ENCODE results near the gene CARD18. TPM values are rescaled to one million over a fixed set of nuclear protein-coding genes. Genes with fewer than 3 reads are reported as not detected.
A peak's percentile ranks its signal among the peaks of the same experiment; 100 is the strongest.

CARD18 gene
- total RNA-seq, 1 donor from 2014 or later = not detected

DNA sequence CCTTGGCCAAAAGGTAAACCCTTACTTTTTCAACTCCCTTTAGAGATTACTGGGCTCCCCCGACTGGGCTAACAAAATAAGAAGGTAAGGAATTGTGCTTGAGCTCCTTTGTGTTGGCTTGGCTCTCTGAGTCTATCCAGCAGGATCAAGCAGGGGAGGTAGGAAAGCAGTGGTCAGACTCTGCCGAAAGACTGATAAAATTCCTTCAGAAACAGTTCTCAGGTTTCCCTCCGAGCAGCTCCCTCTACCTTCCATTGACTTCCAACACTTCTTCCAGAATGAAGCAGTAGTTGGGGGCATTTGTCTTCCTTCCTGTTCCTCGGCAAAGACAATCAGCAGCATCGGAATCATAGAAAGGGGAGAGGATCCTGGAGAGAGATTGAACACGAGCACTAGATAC is 16.1 kb upstream of the CARD18 start:
- no peaks in the 10 kb centered on the region for H3K27me3 ChIP-seq
- Mint-ChIP-seq H3K4me3 (no peak overlapping the region), H3K4me1 (peaks cover 6% of the 10 kb centered on the region), H3K27ac (no peak overlapping the region), H3K9me3 (peaks cover 6% of the 10 kb centered on the region), H3K36me3 (no peaks in the 10 kb centered on the region), H3K27me3 (ENCODE audit: insufficient read depth, low read depth) (no peaks in the 10 kb centered on the region)
- H3K4me1 ChIP-seq = no peaks in the 10 kb centered on the region
- H3F3A ChIP-seq (ENCODE audit: low read depth) = no peaks in the 10 kb centered on the region
- H4K20me1 ChIP-seq (ENCODE audit: low read depth) = no peaks in the 10 kb centered on the region
- H3K9me3 ChIP-seq (ENCODE audit: low read depth) = no peaks in the 10 kb centered on the region
- no peak overlapping the region for H2AFZ ChIP-seq (replicated peaks)
- TF ChIP-seq, protein P1, sequence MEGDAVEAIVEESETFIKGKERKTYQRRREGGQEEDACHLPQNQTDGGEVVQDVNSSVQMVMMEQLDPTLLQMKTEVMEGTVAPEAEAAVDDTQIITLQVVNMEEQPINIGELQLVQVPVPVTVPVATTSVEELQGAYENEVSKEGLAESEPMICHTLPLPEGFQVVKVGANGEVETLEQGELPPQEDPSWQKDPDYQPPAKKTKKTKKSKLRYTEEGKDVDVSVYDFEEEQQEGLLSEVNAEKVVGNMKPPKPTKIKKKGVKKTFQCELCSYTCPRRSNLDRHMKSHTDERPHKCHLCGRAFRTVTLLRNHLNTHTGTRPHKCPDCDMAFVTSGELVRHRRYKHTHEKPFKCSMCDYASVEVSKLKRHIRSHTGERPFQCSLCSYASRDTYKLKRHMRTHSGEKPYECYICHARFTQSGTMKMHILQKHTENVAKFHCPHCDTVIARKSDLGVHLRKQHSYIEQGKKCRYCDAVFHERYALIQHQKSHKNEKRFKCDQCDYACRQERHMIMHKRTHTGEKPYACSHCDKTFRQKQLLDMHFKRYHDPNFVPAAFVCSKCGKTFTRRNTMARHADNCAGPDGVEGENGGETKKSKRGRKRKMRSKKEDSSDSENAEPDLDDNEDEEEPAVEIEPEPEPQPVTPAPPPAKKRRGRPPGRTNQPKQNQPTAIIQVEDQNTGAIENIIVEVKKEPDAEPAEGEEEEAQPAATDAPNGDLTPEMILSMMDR (IDR thresholded peaks at IDR 0.05) = no peak
- no peak for TF ChIP-seq EZH2 (IDR thresholded peaks at IDR 0.05)
- no peak for TF ChIP-seq EZH2phosphoT487 (IDR thresholded peaks at IDR 0.05)
- DNase-seq (ENCODE audit: low spot score) = peak; percentile 12
- no peaks in the 10 kb centered on the region for H3K79me2 ChIP-seq (ENCODE audit: low read depth)
- H3K36me3 ChIP-seq = no peaks in the 10 kb centered on the region
- H3K4me3 ChIP-seq = no peak overlapping the region
- peak overlapping the region; percentile 37 for H3K27ac ChIP-seq
- H3K9ac ChIP-seq = no peak overlapping the region
- H3K4me2 ChIP-seq = no peak overlapping the region

DNA sequence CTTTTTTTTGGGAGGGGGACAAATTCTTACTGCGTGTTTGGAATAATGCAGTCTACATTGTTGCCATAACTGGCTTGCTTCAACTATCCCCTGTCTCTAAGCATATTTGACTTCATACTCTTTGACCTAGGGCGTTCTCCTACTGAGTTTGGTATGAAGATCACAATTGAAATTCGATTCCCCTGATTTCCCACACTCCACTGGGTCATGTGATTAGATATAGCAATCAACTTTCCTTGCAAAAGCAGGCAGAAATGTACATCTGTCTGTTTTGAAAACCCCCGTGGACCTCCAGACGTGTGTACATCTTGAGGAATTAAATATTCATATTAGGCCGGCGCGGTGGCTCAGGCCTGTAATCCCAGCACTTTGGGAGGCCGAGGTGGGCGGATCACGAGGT is 13.8 kb upstream of the CARD18 start:
- no peak overlapping the region for H3K4me2 ChIP-seq
- H3K4me3 ChIP-seq = no peak overlapping the region
- Mint-ChIP-seq H3K4me3 (no peak overlapping the region), H3K27me3 (ENCODE audit: insufficient read depth, low read depth) (no peaks in the 10 kb centered on the region), H3K4me1 (peaks cover 6% of the 10 kb centered on the region), H3K36me3 (no peaks in the 10 kb centered on the region), H3K9me3 (peaks cover 6% of the 10 kb centered on the region), H3K27ac (no peak overlapping the region)
- H3K79me2 ChIP-seq (ENCODE audit: low read depth) = no peaks in the 10 kb centered on the region
- H3K27me3 ChIP-seq = no peaks in the 10 kb centered on the region
- no peak overlapping the region for H3K27ac ChIP-seq
- no peak overlapping the region for H3K9ac ChIP-seq
- no peak overlapping the region for H2AFZ ChIP-seq (replicated peaks)
- no peaks in the 10 kb centered on the region for H3K4me1 ChIP-seq
- no peak for TF ChIP-seq EZH2phosphoT487 (IDR thresholded peaks at IDR 0.05)
- H4K20me1 ChIP-seq (ENCODE audit: low read depth) = no peaks in the 10 kb centered on the region
- H3F3A ChIP-seq (ENCODE audit: low read depth) = no peaks in the 10 kb centered on the region
- DNase-seq (ENCODE audit: low spot score) = no peak
- no peaks in the 10 kb centered on the region for H3K9me3 ChIP-seq (ENCODE audit: low read depth)
- no peaks in the 10 kb centered on the region for H3K36me3 ChIP-seq

DNA sequence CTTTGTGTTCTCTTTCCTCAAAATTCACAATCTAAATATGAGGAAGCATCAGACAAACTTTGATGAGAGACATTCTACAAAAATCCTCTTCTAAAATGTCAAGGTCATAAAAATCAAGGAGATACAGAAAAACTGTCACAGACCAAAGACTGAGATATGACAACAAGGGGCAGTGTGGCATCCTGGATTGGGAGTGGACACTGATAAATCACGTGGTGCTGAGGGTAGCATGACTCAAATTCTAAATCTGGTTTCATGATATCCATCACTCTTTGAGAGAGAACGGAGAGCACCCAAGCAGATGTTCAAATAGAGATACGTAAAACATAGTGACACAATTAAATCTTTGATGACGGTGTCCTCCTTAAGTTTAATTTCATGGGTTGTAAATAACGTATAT is 13.0 kb upstream of the CARD18 start:
- H3K4me2 ChIP-seq = no peak overlapping the region
- H3K4me1 ChIP-seq = no peaks in the 10 kb centered on the region
- no peaks in the 10 kb centered on the region for H3K9me3 ChIP-seq (ENCODE audit: low read depth)
- no peak overlapping the region for H3K27ac ChIP-seq
- H3K4me3 ChIP-seq = no peak overlapping the region
- H3K4me3 Mint-ChIP-seq = no peak overlapping the region
- no peak overlapping the region for H3K27ac Mint-ChIP-seq
- no peaks in the 10 kb centered on the region for H4K20me1 ChIP-seq (ENCODE audit: low read depth)
- TF ChIP-seq EZH2 (IDR thresholded peaks at IDR 0.05) = no peak
- TF ChIP-seq, protein P1 (IDR thresholded peaks at IDR 0.05) = no peak
- TF ChIP-seq EZH2phosphoT487 (IDR thresholded peaks at IDR 0.05) = no peak
- no peaks in the 10 kb centered on the region for H3K27me3 Mint-ChIP-seq (ENCODE audit: insufficient read depth, low read depth)
- no peaks in the 10 kb centered on the region for H3K79me2 ChIP-seq (ENCODE audit: low read depth)
- peaks cover 6% of the 10 kb centered on the region for H3K9me3 Mint-ChIP-seq
- no peaks in the 10 kb centered on the region for H3K36me3 ChIP-seq
- DNase-seq (ENCODE audit: low spot score) = no peak
- no peaks in the 10 kb centered on the region for H3F3A ChIP-seq (ENCODE audit: low read depth)
- no peak overlapping the region for H2AFZ ChIP-seq (replicated peaks)
- H3K27me3 ChIP-seq = no peaks in the 10 kb centered on the region
- no peak overlapping the region for H3K9ac ChIP-seq
- peaks cover 6% of the 10 kb centered on the region for H3K4me1 Mint-ChIP-seq
- no peaks in the 10 kb centered on the region for H3K36me3 Mint-ChIP-seq

- peaks cover 6% of the 10 kb centered on the region for H3K9me3 Mint-ChIP-seq
- Histone ChIP-seq H3K9ac (no peak overlapping the region), H3K27ac (no peak overlapping the region), H3K9me3 (ENCODE audit: low read depth) (no peaks in the 10 kb centered on the region), H3F3A (ENCODE audit: low read depth) (no peaks in the 10 kb centered on the region), H3K27me3 (no peaks in the 10 kb centered on the region), H3K4me1 (no peaks in the 10 kb centered on the region), H3K36me3 (no peaks in the 10 kb centered on the region), H3K4me3 (no peak overlapping the region), H3K79me2 (ENCODE audit: low read depth) (no peaks in the 10 kb centered on the region), H2AFZ (replicated peaks) (no peak overlapping the region), H4K20me1 (ENCODE audit: low read depth) (no peaks in the 10 kb centered on the region), H3K4me2 (no peak overlapping the region)
- H3K27me3 Mint-ChIP-seq (ENCODE audit: insufficient read depth, low read depth) = no peaks in the 10 kb centered on the region
- H3K36me3 Mint-ChIP-seq = no peaks in the 10 kb centered on the region
- no peak overlapping the region for H3K27ac Mint-ChIP-seq
- TF ChIP-seq, protein P1 (IDR thresholded peaks at IDR 0.05) = no peak
- TF ChIP-seq EZH2 (IDR thresholded peaks at IDR 0.05) (no peak), EZH2phosphoT487 (IDR thresholded peaks at IDR 0.05) (no peak)
- H3K4me3 Mint-ChIP-seq = no peak overlapping the region
- no peak for DNase-seq (ENCODE audit: low spot score)
- peaks cover 6% of the 10 kb centered on the region for H3K4me1 Mint-ChIP-seq
These were observed 12.5 kb upstream of the CARD18 start for GRCh38 chr11:105152021-105152512.
